Activated CD8-positive, alpha-beta T cell treated with anti-CD3 and anti-CD28 coated beads for 36 hours (primary cell): ENCODE results near the gene GAPDH. TPM values are rescaled to one million over a fixed set of nuclear protein-coding genes. Genes with fewer than 3 reads are reported as not detected.

Experiments used
- ATAC-seq: fragments of 200-7000 bp; cut with Tn5 transposase; one replicate; pipeline ENCODE4 v1.10.0; 2021; ENCODE audit warnings: mild to moderate bottlenecking, moderate library complexity
- CTCF ChIA-PET: fragments of 350-600 bp; sonication (Branson Sonifier 250); formaldehyde crosslinking; loops from one replicate; lab custom pipeline; 2021; ENCODE audit warnings: antibody characterized with exemption; lab: Charles Lee
- POLR2A ChIA-PET: fragments of 350-600 bp; sonication (Branson Sonifier 250); formaldehyde crosslinking; loops from one replicate; lab custom pipeline; 2021; ENCODE audit warnings: antibody characterized with exemption; lab: Charles Lee
- DNase-seq: peaks from one replicate; pipeline ENCODE4 v3.0.0-alpha.2; 2020
- H3K27ac Mint-ChIP-seq: one replicate; pipeline ENCODE4 v1.8.0; 2021; ENCODE audit warnings: mild to moderate bottlenecking, mixed read lengths
- H3K27me3 Mint-ChIP-seq: one replicate; pipeline ENCODE4 v1.8.0; 2021; ENCODE audit warnings: mixed read lengths
- H3K36me3 Mint-ChIP-seq: one replicate; pipeline ENCODE4 v1.8.0; 2021; ENCODE audit warnings: low read depth, mixed read lengths
- H3K4me1 Mint-ChIP-seq: one replicate; pipeline ENCODE4 v1.8.0; 2021; ENCODE audit warnings: low read depth, mixed read lengths
- H3K4me3 Mint-ChIP-seq: one replicate; pipeline ENCODE4 v1.8.0; 2021; ENCODE audit warnings: mild to moderate bottlenecking, moderate library complexity, mixed read lengths
- H3K9me3 Mint-ChIP-seq: one replicate; pipeline ENCODE4 v1.8.0; 2021; ENCODE audit warnings: mixed read lengths
- CTCF ChIP-seq: fragments of 200-600 bp; IDR thresholded peaks from one replicate; pipeline ENCODE4 v1.8.0; 2022; ENCODE audit warnings: antibody characterized with exemption, mild to moderate bottlenecking
- intact Hi-C: fragments of 100-400 bp; cut with micrococcal nuclease; formaldehyde crosslinking; loops from one replicate; pipeline ENCODE4 v1.10.0; 2022
- total RNA-seq, 2 experiments: library from RNA; stranded (reverse); gene quantifications; one replicate each; pipeline ENCODE4 v1.2.3, GENCODE V29; 2021

The GAPDH gene
- total RNA-seq, 2 experiments from 2014 or later: 9,109 to 9,234 TPM

DNA sequence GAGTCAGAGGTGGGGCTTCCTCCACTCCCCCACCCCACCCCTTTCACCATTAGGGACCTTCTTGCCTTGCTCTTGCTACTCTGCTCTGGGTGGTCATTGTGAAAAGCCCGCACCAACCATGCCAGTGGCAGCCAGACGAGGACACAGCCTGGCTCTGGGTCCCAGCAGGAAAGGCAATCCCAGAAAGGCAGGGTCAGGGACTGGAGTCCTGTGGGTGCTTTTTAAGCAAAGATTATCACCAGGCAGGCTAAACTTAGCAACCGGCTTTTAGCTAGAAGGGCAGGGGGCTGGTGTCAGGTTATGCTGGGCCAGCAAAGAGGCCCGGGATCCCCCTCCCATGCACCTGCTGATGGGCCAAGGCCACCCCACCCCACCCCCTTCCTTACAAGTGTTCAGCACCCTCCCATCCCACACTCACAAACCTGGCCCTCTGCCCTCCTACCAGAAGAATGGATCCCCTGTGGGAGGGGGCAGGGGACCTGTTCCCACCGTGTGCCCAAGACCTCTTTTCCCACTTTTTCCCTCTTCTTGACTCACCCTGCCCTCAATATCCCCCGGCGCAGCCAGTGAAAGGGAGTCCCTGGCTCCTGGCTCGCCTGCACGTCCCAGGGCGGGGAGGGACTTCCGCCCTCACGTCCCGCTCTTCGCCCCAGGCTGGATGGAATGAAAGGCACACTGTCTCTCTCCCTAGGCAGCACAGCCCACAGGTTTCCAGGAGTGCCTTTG lies 1.2 kb upstream of the GAPDH start:
- CTCF ChIA-PET: interaction anchor here (0.8 to 2.2 kb wide), 8 partner anchors 32 to 226 kb away, joined by 3 to 8 read pairs (median 4); no protein-coding TSS in a partner anchor
- intact Hi-C loops: loop anchor here (5.0 to 10.0 kb wide), 2 partner anchors 41 to 198 kb away; partner anchors contain the start of genes MRPL51 and NCAPD2
- DNase-seq: peak; percentile 59
- no peak for TF ChIP-seq CTCF
- H3K27me3 Mint-ChIP-seq: no peaks in the 10 kb centered on the region
- H3K9me3 Mint-ChIP-seq: no peaks in the 10 kb centered on the region
- H3K4me3 Mint-ChIP-seq: peak overlapping the region; percentile 93
- ATAC-seq: peak; percentile 5
- peaks cover 32% of the 10 kb centered on the region for H3K4me1 Mint-ChIP-seq
- peak overlapping the region; percentile 99 for H3K27ac Mint-ChIP-seq
- POLR2A ChIA-PET: interaction anchor here (0.8 to 9.5 kb wide), 25 partner anchors 11 to 220 kb away, joined by 3 to 81 read pairs (median 5); partner anchors contain the start of genes MLF2, MRPL51, NOP2 and TAPBPL
- H3K36me3 Mint-ChIP-seq: peaks cover 88% of the 10 kb centered on the region

DNA sequence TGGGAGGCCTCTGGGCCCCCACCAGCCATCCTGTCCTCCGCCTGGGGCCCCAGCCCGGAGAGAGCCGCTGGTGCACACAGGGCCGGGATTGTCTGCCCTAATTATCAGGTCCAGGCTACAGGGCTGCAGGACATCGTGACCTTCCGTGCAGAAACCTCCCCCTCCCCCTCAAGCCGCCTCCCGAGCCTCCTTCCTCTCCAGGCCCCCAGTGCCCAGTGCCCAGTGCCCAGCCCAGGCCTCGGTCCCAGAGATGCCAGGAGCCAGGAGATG lies 729 bp upstream of the GAPDH start:
- peaks cover 35% of the 10 kb centered on the region for H3K4me1 Mint-ChIP-seq
- H3K36me3 Mint-ChIP-seq: peaks cover 85% of the 10 kb centered on the region
- POLR2A ChIA-PET: interaction anchor here (0.6 to 9.6 kb wide), 24 partner anchors 10 to 334 kb away, joined by 3 to 264 read pairs (median 8); partner anchors contain the start of genes CD27, IFFO1, MLF2 and MRPL51

DNA sequence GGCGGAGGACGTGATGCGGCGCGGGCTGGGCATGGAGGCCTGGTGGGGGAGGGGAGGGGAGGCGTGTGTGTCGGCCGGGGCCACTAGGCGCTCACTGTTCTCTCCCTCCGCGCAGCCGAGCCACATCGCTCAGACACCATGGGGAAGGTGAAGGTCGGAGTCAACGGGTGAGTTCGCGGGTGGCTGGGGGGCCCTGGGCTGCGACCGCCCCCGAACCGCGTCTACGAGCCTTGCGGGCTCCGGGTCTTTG lies 303 bp downstream of the GAPDH start:
- POLR2A ChIA-PET: interaction anchor here (0.9 to 9.6 kb wide), 31 partner anchors 11 to 409 kb away, joined by 3 to 264 read pairs (median 6); partner anchors contain the start of genes C12orf57, CD27, IFFO1 and MLF2
- Mint-ChIP-seq H3K4me1 (peaks cover 42% of the 10 kb centered on the region), H3K27ac (peak overlapping the region; percentile 99), H3K9me3 (no peaks in the 10 kb centered on the region), H3K36me3 (peaks cover 76% of the 10 kb centered on the region), H3K27me3 (no peaks in the 10 kb centered on the region), H3K4me3 (peak overlapping the region; percentile 93)
- CTCF ChIA-PET: interaction anchor here (1.4 to 6.1 kb wide), 2 partner anchors 68 to 110 kb away, joined by 3 to 56 read pairs; no protein-coding TSS in a partner anchor
- no peak for DNase-seq
- no peak for TF ChIP-seq CTCF
- intact Hi-C loops: loop anchor here (5.0 to 10.0 kb wide), 2 partner anchors 42 to 200 kb away; partner anchors contain the start of genes MRPL51 and NCAPD2
- no peak for ATAC-seq

More for the DNA sequence above, 729 bp upstream of the GAPDH start:
- ATAC-seq: peak; percentile 1
- TF ChIP-seq CTCF: no peak
- peak overlapping the region; percentile 99 for H3K27ac Mint-ChIP-seq
- CTCF ChIA-PET: interaction anchor here (1.0 kb wide), 1 partner anchor 69 kb away, joined by 4 read pairs; no protein-coding TSS in a partner anchor
- peak overlapping the region; percentile 93 for H3K4me3 Mint-ChIP-seq
- H3K27me3 Mint-ChIP-seq: no peaks in the 10 kb centered on the region
- H3K9me3 Mint-ChIP-seq: no peaks in the 10 kb centered on the region
- intact Hi-C loops: loop anchor here (5.0 to 10.0 kb wide), 2 partner anchors 41 to 199 kb away; partner anchors contain the start of genes MRPL51 and NCAPD2
- DNase-seq: no peak

- H3K27ac Mint-ChIP-seq: peak overlapping the region; percentile 99
- ATAC-seq (peak; percentile 3), DNase-seq (peak; percentile 82)
- ChIA-PET POLR2A (interaction anchor here (0.9 to 9.6 kb wide), 39 partner anchors 12 to 409 kb away, joined by 3 to 264 read pairs (median 4); partner anchors contain the start of genes C12orf57, CD27, IFFO1 and MLF2), CTCF (interaction anchor here (1.2 to 6.1 kb wide), 4 partner anchors 12 to 111 kb away, joined by 3 to 56 read pairs (median 16); no protein-coding TSS in a partner anchor)
- no peaks in the 10 kb centered on the region for H3K27me3 Mint-ChIP-seq
- peaks cover 71% of the 10 kb centered on the region for H3K36me3 Mint-ChIP-seq
- H3K4me1 Mint-ChIP-seq: peaks cover 47% of the 10 kb centered on the region
- TF ChIP-seq CTCF: no peak
- intact Hi-C loops: loop anchor here (5.0 to 10.0 kb wide), 3 partner anchors 43 to 200 kb away; partner anchors contain the start of genes MRPL51 and NCAPD2
- no peaks in the 10 kb centered on the region for H3K9me3 Mint-ChIP-seq
- peak overlapping the region; percentile 93 for H3K4me3 Mint-ChIP-seq
Observed at GRCh38 chr12:6534945-6535696, 804 bp downstream of the GAPDH start.
